ENCODE data around the gene TNFAIP8.

GRCh38 chr5:119360905-119361593 is 5.2 kb downstream of the TNFAIP8 start:
- no peak for TF ChIP-seq EZH2 (IDR thresholded peaks at IDR 0.05)
- no peak for TF ChIP-seq CTCF (IDR thresholded peaks at IDR 0.05)

Data from neural progenitor cell (in vitro differentiated cells).